ENCODE measurements around the gene ZNF326.
"Not testable (repeated sequence)": the region's sequence is repeated elsewhere in the genome, so short reads cannot be mapped to it uniquely, and the experiment has no call there.

Gene ZNF326

GRCh38 chr1:89974696-89975470 is 20.0 kb upstream of the ZNF326 start:
- peak; percentile 71 to 77 for DNase-seq
- TF ChIP-seq POLR2A (IDR thresholded peaks at IDR 0.05; ENCODE audit: low read length): no peak
- TF ChIP-seq GATA1 (IDR thresholded peaks at IDR 0.05; ENCODE audit: low read depth, low read length): no peak

GRCh38 chr1:89975540-89976125 is 19.3 kb upstream of the ZNF326 start:
- TF ChIP-seq GATA1 (IDR thresholded peaks at IDR 0.05; ENCODE audit: low read depth, low read length) (no peak), POLR2A (IDR thresholded peaks at IDR 0.05; ENCODE audit: low read length) (no peak)
- peak; percentile 75 to 80 for DNase-seq

- TF ChIP-seq POLR2A (IDR thresholded peaks at IDR 0.05; ENCODE audit: low read length): no peak
- TF ChIP-seq GATA1 (IDR thresholded peaks at IDR 0.05; ENCODE audit: low read depth, low read length): no peak
- DNase-seq: no peak
Measured at GRCh38 chr1:89978755-89979154, 16.2 kb upstream of the ZNF326 start.

- no peak for TF ChIP-seq GATA1 (IDR thresholded peaks at IDR 0.05; ENCODE audit: low read depth, low read length)
- TF ChIP-seq POLR2A (IDR thresholded peaks at IDR 0.05; ENCODE audit: low read length): no peak
- DNase-seq: no peak
Measured at GRCh38 chr1:89980605-89981004, 14.3 kb upstream of the ZNF326 start.

GRCh38 chr1:89982846-89983245 is 12.1 kb upstream of the ZNF326 start:
- DNase-seq: not testable (repeated sequence)

GRCh38 chr1:89984564-89985116 is 10.3 kb upstream of the ZNF326 start:
- not testable (repeated sequence) for DNase-seq

GRCh38 chr1:89986020-89986419 is 8.9 kb upstream of the ZNF326 start:
- TF ChIP-seq GATA1 (IDR thresholded peaks at IDR 0.05; ENCODE audit: low read depth, low read length) (no peak), POLR2A (IDR thresholded peaks at IDR 0.05; ENCODE audit: low read length) (no peak)
- peak; percentile 41 to 58 for DNase-seq

GRCh38 chr1:89987159-89987819 is 7.6 kb upstream of the ZNF326 start:
- no peak for TF ChIP-seq GATA1 (IDR thresholded peaks at IDR 0.05; ENCODE audit: low read depth, low read length)
- no peak for TF ChIP-seq POLR2A (IDR thresholded peaks at IDR 0.05; ENCODE audit: low read length)
- peak; percentile 80 to 89 for DNase-seq

GRCh38 chr1:89989099-89989498 is 5.8 kb upstream of the ZNF326 start:
- no peak for DNase-seq
- TF ChIP-seq POLR2A (IDR thresholded peaks at IDR 0.05; ENCODE audit: low read length) (no peak), GATA1 (IDR thresholded peaks at IDR 0.05; ENCODE audit: low read depth, low read length) (no peak)

GRCh38 chr1:89989799-89990198 is 5.1 kb upstream of the ZNF326 start:
- no peak for DNase-seq
- TF ChIP-seq GATA1 (IDR thresholded peaks at IDR 0.05; ENCODE audit: low read depth, low read length) (no peak), POLR2A (IDR thresholded peaks at IDR 0.05; ENCODE audit: low read length) (no peak)

- DNase-seq: no peak
- TF ChIP-seq GATA1 (IDR thresholded peaks at IDR 0.05; ENCODE audit: low read depth, low read length): no peak
- no peak for TF ChIP-seq POLR2A (IDR thresholded peaks at IDR 0.05; ENCODE audit: low read length)
Measured at GRCh38 chr1:89990976-89991831, 3.7 kb upstream of the ZNF326 start.

- TF ChIP-seq POLR2A (IDR thresholded peaks at IDR 0.05; ENCODE audit: low read length) (no peak), GATA1 (IDR thresholded peaks at IDR 0.05; ENCODE audit: low read depth, low read length) (no peak)
- DNase-seq: no peak
Measured at GRCh38 chr1:89993541-89993940, 1.4 kb upstream of the ZNF326 start.

- TF ChIP-seq GATA1 (IDR thresholded peaks at IDR 0.05; ENCODE audit: low read depth, low read length) (no peak), POLR2A (IDR thresholded peaks at IDR 0.05; ENCODE audit: low read length) (no peak)
- no peak for DNase-seq
Measured at GRCh38 chr1:89994231-89994804, 592 bp upstream of the ZNF326 start.
